ENCODE results near the gene PPP6R2. TPM values are rescaled to one million over a fixed set of nuclear protein-coding genes. Genes with fewer than 3 reads are reported as not detected.

PPP6R2 gene
- total and polyA plus RNA-seq, 7 donors: 15.0 to 64.5 (median 40.7) TPM

- DNase-seq: no peak
- peaks cover 50 to 85% (median 75%) of the 10 kb centered on the region in 4 donors for H3K36me3 ChIP-seq
Observed at GRCh38 chr22:50435291-50436014, 92.3 kb downstream of the PPP6R2 start.

GRCh38 chr22:50436015-50436830, 93.1 kb downstream of the PPP6R2 start:
- intact Hi-C loops (cut with DNase I): no loop called here
- peaks cover 52 to 85% (median 78%) of the 10 kb centered on the region in 4 donors for H3K36me3 ChIP-seq
- H3K27me3 ChIP-seq: no peaks in the 10 kb centered on the region
- no peaks in the 10 kb centered on the region for H3K9me3 ChIP-seq
- no peak for TF ChIP-seq POLR2A (IDR thresholded peaks at IDR 0.05)
- H3K27ac ChIP-seq: no peak overlapping the region
- H3K4me3 ChIP-seq: no peak overlapping the region
- WGBS, 2 donors: 93% methylated on average over 37 of the region's 37 CpGs
- DNase-seq: no peak
- H3K4me1 ChIP-seq: no peaks in the 10 kb centered on the region

More at GRCh38 chr22:50435291-50436014, 92.3 kb downstream of the PPP6R2 start:
- H3K9me3 ChIP-seq: no peaks in the 10 kb centered on the region
- no peaks in the 10 kb centered on the region for H3K4me1 ChIP-seq
- TF ChIP-seq POLR2A (IDR thresholded peaks at IDR 0.05) (no peak), EP300 (IDR thresholded peaks at IDR 0.05) (no peak), POLR2AphosphoS5 (IDR thresholded peaks at IDR 0.05) (no peak)
- TF ChIP-seq, protein P1, sequence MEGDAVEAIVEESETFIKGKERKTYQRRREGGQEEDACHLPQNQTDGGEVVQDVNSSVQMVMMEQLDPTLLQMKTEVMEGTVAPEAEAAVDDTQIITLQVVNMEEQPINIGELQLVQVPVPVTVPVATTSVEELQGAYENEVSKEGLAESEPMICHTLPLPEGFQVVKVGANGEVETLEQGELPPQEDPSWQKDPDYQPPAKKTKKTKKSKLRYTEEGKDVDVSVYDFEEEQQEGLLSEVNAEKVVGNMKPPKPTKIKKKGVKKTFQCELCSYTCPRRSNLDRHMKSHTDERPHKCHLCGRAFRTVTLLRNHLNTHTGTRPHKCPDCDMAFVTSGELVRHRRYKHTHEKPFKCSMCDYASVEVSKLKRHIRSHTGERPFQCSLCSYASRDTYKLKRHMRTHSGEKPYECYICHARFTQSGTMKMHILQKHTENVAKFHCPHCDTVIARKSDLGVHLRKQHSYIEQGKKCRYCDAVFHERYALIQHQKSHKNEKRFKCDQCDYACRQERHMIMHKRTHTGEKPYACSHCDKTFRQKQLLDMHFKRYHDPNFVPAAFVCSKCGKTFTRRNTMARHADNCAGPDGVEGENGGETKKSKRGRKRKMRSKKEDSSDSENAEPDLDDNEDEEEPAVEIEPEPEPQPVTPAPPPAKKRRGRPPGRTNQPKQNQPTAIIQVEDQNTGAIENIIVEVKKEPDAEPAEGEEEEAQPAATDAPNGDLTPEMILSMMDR (IDR thresholded peaks at IDR 0.05): no peak
- no peak overlapping the region for H3K4me3 ChIP-seq
- no peaks in the 10 kb centered on the region for H3K27me3 ChIP-seq
- WGBS, 2 donors: 86 to 88% methylated on average over 20 of the region's 20 CpGs
- H3K27ac ChIP-seq: no peak overlapping the region
- intact Hi-C loops (cut with DNase I): no loop called here

DNA sequence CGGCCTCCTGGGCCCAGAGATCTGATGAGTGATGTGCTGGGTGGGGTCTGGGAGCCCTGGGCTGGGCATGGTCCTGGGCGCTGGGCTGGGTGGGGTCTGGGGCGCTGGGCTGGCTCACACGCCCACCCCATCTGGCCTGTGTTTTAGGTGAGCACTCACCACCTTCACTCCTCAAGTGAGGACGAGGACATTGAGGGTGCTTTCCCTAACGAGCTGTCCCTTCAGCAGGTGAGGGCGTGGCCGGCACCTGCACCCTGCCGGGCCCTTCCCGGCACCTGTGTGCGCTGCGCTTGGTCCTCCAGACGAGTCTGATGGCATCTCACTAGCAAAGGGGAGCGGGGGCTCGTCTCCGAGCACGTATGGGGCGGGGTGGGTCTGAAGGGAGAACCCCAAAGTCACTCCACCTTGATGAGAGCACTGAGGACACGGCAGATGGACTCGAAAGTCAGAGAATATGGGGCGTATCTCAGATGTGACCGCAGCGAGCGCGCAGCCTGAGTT, 93.8 kb downstream of the PPP6R2 start:
- TF ChIP-seq POLR2A (IDR thresholded peaks at IDR 0.05) (no peak), POLR2AphosphoS5 (IDR thresholded peaks at IDR 0.05) (no peak), EP300 (IDR thresholded peaks at IDR 0.05) (no peak)
- TF ChIP-seq, protein P1 (IDR thresholded peaks at IDR 0.05): no peak
- no peak for DNase-seq
- Histone ChIP-seq H3K27me3 (no peaks in the 10 kb centered on the region), H3K4me3 (no peak overlapping the region), H3K9me3 (no peaks in the 10 kb centered on the region), H3K27ac (no peak overlapping the region), H3K4me1 (no peaks in the 10 kb centered on the region), H3K36me3 (peaks cover 47 to 85% (median 76%) of the 10 kb centered on the region in 4 donors)
- 79 to 92% methylated on average over 25 of the region's 25 CpGs for WGBS, 2 donors
- intact Hi-C loops (cut with DNase I): no loop called here

- Histone ChIP-seq H3K27ac (no peak overlapping the region), H3K9me3 (no peaks in the 10 kb centered on the region), H3K4me1 (no peaks in the 10 kb centered on the region), H3K4me3 (no peak overlapping the region), H3K36me3 (peaks cover 38 to 79% (median 68%) of the 10 kb centered on the region in 4 donors), H3K27me3 (no peaks in the 10 kb centered on the region)
- TF ChIP-seq, protein P1 (IDR thresholded peaks at IDR 0.05): no peak
- no peak for TF ChIP-seq EP300 (IDR thresholded peaks at IDR 0.05)
- no peak for TF ChIP-seq POLR2AphosphoS5 (IDR thresholded peaks at IDR 0.05)
- TF ChIP-seq POLR2A (IDR thresholded peaks at IDR 0.05): no peak
- 89 to 92% methylated on average over 36 of the region's 36 CpGs for WGBS, 2 donors
- intact Hi-C loops (cut with DNase I): no loop called here
- no peak for DNase-seq
Observed at GRCh38 chr22:50437511-50438304, 94.6 kb downstream of the PPP6R2 start.
